H1 (cell line): ENCODE results near the gene THADA. TPM values are rescaled to one million over a fixed set of nuclear protein-coding genes. Genes with fewer than 3 reads are reported as not detected.

Experiments used
- CBX5 ChIP-seq: fragments of 300-800, 300-1000 bp; sonication (generic); IDR thresholded peaks from 2 replicates; pipeline ENCODE4 v1.7.1; 2016; ENCODE audit warnings: antibody characterized with exemption, low read length, low read depth
- polyA plus RNA-seq, 7 experiments: library from polyadenylated mRNA; depleted of rRNA in 3 of 7; stranded (reverse) in 5 of 7; unstranded in 2 of 7; fragments of >200 nt in 5 of 7; fragments of 200-250 nt in 2 of 7; gene quantifications; 1 replicate in 5 of 7; 2 replicates in 1 of 7; 4 replicates in 1 of 7; pipeline versions ENCODE4 v1.2.1 to v1.2.3, GENCODE V29; 2011 to 2013; ENCODE audit warnings: missing spikeins in 2 of 7, mixed read lengths in 2 of 7
- total RNA-seq: library from RNA; stranded (reverse); fragmentation: NEBNext Ultra II Directional; extraction: Animal tissue kit (Norgen Biotek cat#: 25700); gene quantifications from 2 replicates; pipeline ENCODE4 v1.2.1, GENCODE V29; 2021
- TF ChIP-seq, protein P1 (sequence below): IDR thresholded peaks from 2 replicates; pipeline ENCODE4 v1.6.1; 2012; ENCODE audit warnings: inconsistent platforms

THADA gene
- total and polyA plus RNA-seq, 2 of the 8 experiments (the other 6 are each of a cell fraction or from before 2014, with no cell fraction given), result 22.4 to 26.8 TPM

DNA sequence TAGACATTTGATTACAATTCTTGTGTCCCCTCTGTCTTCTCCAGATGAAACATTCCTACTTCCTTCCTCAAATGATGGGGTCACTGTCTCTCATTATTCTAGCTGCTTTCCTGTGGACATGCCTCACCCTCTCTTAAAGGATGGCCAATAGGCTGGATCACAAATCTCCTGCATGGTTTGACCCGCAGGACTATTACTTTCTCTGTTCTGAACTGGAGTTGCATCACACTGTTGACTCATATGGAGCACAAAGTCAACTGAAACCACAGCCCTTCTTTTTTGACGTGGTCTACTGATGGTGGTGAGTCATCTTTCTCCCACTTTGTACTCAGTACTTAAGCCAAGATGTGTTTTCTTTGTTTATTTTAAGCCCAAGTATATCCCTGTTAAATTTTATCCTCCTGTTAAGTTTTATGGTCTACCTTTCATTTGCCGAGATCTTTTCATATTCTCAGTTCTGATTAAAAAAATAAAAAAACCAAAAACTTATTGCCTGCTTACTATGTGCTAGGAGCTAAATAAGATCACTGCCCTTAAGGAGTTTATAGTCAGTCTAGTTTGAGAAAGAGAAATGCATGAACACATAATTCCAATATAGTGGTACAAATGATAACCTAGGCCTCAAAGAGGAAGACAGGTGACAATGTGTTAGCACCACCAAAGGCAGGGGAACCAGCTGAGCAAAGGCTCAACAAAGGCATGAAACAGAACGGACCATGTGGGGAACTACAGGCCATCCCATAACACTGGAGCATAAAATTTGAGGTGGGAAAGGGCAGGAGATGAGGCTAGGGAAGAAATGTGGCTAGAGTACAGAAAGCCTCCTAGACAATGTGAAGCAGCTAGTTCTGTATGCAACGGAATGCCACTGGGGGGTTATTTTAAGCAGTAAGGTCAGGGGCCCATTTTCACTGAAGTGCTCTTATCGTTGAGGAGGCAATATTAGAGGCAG, 301.8 kb downstream of the THADA start (continued):
- TF ChIP-seq, protein P1, sequence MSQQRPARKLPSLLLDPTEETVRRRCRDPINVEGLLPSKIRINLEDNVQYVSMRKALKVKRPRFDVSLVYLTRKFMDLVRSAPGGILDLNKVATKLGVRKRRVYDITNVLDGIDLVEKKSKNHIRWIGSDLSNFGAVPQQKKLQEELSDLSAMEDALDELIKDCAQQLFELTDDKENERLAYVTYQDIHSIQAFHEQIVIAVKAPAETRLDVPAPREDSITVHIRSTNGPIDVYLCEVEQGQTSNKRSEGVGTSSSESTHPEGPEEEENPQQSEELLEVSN, result no peak
- no peak for TF ChIP-seq CBX5
